Activated naive CD4-positive, alpha-beta T cell treated with Interleukin-2 at 50 U/mL for 16 hours (primary cell): Measurements from ENCODE around the gene LMNTD1.
"Not testable (repeated sequence)": the region's sequence is repeated elsewhere in the genome, so short reads cannot be mapped to it uniquely, and the experiment has no call there.

Experiments used
- DNase-seq: peaks from one replicate; pipeline ENCODE4 v3.0.0-alpha.2; 2020

LMNTD1 gene

DNA sequence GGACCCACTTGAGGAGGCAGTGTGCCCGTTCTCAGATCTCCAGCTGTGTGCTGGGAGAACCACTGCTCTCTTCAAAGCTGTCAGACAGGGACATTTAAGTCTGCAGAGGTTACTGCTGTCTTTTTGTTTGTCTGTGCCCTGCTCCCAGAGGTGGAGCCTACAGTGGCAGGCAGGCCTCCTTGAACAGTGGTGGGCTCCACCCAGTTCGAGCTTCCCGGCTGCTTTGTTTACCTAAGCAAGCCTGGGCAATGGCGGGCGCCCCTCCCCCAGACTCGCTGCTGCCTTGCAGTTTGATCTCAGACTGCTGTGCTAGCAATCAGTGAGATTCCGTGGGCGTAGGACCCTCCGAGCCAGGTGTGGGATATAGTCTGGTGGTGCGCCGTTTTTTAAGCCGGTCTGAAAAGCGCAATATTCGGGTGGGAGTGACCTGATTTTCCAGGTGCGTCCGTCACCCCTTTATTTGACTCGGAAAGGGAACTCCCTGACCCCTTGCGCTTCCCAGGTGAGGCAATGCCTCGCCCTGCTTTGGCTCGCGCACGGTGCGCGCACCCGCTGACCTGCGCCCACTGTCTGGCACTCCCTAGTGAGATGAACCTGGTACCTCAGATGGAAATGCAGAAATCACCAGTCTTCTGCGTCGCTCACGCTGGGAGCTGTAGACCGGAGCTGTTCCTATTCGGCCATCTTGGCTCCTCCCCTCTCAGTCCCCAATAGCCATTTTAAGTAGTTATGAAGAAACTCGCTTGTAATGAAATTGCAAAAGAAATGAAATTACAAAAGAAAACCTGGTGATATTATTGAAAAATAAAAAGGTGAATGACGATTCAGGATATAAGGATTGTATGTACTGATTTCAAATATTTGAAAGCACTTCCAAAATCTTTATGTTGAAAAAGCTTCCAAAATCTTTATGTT lies 63.9 kb downstream of the LMNTD1 start:
- DNase-seq: not testable (repeated sequence)

DNA sequence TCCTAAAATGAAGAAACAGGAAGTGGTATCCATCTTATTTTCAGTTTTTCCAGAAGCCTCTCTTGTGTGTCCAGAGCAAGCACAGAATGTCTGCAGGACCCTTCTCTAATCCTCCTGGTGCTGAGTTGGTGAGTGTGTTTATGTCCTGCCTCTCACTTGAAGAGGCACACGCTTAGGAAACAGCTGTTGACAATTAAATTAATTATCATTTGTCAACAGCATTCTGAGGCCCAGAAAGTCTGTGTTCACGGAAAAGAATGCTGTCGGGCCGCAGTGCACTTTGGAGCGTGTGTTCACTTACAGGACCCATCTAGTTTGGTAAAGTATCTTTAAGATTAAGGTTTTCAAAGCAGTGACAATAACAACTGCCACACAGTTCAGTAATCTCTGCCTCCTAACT lies 70.5 kb downstream of the LMNTD1 start:
- no peak for DNase-seq

DNA sequence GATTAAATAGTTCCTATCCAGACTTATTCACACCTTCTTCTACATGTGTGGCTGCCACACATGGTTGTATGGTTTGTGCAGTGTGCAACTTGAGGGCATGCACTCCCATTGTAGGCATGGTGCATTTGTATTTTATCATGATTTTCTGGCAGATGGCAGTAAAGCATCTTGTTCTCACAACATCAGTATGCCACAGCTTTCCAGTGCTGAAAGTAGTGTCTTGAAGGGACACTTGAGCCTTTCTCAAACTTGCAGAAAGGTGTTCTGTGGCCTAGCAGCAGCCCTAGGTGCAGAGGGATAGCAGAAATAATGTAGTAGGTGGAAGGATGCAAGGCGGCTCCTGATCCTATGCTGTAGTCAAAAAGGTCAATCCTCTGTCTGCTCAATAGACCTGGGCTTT lies 72.9 kb downstream of the LMNTD1 start:
- no peak for DNase-seq

DNA sequence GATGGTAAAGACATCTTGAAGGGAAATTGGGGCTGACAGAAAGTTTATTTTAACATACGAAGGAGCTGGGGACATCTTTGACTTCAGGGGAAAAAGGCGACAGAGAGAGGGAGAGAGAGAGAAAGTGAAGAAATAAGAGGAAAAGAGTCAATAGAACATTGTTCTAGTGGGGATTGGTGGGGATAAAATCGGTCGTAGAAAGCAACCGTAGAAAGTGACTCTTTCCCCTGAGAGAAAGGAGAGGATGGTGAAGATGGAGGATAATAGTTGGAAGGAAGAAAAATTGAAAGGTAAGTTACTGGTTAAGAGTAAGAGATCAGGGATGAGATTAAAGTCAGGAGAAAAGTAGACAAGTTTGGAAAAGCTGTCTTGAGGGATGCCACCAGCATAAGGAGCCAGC lies 75.9 kb downstream of the LMNTD1 start:
- no peak for DNase-seq

DNA sequence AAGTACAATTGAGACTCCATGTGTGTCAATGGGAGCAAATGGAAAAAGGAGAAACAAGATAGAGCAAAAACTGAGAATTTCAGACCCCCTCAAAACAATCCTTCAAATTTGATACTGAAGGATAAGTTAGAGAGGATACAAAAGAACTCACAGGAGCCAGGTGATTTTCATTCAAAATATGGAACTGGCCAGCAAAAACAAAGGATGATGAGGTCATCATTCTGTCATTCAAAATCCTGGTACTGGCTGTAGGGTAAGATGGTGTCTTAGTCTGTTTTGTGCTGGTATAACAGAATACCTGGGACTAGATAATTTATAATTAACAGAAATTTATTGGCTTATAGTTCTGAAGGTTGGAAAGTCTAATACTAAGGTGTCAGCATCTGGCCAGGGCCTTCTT lies 80.6 kb downstream of the LMNTD1 start:
- no peak for DNase-seq

DNA sequence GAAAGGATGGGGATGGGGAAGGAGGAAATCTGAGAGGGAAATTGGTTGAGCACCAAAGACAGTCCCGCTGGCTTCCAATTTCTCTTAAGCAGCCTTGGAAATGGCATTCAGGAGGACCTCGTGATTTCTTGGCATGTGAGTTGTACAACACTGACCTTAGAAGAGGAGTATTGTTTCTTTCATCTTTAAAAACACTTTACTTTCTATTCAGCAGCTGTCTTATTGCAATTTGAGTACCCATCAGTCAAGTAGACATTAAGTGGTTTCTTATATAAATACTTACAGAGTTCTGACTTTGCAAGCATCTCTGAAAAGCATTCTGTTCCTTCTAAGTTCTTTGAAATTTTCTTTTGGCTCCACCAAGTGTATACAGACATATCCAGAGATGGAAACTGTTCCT lies 83.2 kb downstream of the LMNTD1 start:
- no peak for DNase-seq

DNA sequence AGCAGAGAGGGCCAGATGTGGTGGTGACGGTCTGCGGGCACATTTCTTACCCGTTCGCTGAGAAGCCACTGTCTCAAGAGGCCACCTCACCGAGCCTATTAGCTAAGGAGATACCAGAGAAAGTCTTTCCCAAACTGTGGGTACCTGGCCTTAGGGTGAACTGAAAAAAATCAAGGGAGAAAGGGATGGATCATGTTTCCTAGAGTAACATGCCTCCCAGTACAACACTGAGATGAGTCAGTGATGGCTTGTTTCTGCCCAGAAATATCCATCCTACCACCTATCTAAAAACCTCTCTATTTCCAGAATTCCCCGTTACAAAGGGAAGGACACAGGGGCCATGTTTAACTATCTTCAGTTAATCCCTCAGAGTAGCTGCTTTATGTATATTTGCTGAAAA lies 83.7 kb downstream of the LMNTD1 start:
- no peak for DNase-seq

DNA sequence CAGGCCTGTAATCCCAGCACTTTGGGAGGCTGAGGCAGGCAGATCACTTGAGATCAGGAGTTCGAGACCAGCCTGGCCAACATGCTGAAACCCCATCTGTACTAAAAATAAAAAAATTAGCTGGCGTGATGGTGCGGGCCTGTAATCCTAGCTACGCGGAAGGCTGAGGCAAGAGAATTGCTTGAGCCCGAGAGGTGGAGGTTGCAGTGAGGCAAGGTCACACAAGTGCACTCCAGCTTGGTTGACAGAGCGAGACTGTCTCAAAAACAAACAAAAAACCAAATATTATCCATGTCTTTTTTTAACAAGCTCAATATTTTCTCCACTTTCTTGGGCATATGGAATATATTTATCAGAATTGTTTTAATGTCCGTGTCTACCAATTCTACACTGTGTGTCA lies 89.6 kb downstream of the LMNTD1 start:
- DNase-seq: no peak

DNA sequence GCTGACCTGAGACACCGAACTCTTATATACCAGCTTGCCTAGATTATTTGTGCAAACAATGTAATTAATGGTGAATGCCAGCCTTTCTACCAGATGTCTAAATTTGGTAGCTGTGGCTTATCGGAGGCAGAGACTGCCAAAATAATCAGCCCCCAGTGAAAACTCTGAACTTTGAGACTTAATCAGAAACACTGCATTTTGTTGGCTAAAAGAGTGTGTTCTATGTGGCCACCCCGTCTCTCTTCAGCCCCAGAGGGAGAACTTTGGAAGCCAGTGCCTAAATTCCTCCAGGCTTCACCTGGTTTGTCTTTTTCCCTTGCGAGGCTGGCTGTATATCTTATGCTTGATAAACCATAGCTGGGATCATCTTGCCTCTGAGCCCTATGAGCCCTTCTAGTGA lies 90.1 kb downstream of the LMNTD1 start:
- DNase-seq: no peak

DNA sequence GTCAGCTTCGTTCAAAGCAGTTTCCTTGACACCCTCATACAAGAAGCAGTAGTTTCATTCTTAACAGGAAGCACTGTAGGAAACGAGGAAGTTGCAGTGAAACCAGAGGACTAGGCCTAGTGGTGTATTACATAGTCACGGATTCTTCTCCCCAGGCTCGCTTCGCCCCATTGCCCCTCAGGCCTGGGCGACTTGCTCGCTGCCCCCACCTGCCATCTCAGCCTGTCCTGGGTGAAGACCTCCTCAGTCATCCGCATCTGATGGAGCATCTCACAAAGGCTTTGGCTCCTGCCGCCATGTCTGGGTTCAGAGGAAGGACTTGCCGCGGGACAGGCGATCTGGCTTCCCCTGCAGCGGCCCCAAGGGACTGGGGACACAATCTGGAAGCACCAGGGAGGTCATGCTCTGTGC lies 93.5 kb downstream of the LMNTD1 start:
- no peak for DNase-seq

DNA sequence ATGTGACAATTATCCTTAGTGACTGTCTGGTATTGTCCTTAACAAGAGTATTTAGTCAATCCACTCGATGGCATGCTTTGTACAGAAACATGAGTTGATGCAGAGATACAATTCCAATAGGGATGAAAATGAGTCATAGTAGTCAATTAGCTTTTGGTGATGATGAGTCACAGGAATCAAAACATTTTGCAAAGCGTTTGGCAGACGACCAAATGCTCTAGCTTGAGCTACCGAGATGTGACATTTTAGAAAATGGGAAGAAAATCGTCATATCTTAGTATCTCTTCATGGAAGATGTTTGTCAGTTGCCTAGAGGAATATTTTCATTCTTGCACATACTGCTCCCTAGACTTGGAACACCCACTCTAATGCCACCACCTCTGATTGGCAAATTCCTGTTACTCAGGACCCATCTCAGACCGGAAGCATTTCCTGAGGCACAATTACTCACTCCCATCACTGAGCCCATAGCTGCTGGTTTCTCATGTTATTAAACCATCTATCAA lies 95.0 kb downstream of the LMNTD1 start:
- no peak for DNase-seq

DNA sequence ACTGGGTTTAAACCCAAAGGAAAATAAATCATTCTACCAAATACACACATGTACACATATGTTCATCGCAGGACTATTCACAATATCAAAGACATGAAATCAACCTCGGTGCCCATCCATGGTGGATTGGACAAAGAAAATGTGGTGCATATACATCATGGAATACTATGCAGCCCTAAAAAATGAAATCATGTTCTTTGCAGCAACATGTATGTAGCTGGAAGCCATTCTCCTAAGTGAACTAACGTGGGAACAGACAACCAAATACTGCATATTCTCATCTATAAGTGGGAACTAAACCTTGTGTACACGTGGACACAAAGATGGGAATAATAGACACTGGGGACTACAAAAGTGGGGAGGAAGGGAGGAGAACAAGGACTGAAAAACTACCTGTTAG lies 96.6 kb downstream of the LMNTD1 start:
- DNase-seq: no peak

DNA sequence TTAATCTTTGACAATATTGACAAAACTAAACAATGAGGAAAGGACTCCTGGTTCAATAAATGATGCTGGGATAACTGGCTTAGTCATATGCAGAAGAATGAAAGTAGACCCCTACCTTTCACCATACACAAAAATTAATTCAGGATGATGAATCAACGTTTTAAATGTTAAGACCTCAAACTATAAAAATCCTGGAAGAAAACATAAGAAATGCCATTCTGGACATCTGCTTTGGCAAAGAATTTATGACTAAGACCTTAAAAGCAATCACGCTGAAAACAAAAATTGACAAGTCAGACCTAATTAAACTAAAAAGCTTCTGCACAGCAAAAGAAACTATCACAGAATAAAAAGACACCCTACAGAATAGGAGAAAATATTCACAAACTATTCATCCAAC lies 97.4 kb downstream of the LMNTD1 start:
- DNase-seq: no peak

DNA sequence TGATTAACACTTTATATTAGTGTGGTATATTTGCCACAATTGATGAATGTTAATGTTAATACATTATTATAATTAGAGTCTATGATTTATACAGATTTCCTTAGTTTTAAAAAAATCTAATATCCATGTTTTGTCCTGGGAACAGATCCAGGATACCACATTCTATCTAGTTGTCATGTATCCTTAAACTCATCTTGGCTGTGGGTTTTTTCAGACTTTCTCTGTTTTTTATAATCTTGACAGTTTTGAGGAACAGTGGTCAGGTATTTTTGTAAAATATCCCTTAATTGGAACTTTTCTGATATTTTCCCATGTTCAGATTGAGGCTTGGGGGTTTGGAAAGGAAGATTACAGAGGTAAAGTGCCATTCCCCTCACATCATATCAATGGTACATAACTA lies 104.1 kb downstream of the LMNTD1 start:
- no peak for DNase-seq

DNA sequence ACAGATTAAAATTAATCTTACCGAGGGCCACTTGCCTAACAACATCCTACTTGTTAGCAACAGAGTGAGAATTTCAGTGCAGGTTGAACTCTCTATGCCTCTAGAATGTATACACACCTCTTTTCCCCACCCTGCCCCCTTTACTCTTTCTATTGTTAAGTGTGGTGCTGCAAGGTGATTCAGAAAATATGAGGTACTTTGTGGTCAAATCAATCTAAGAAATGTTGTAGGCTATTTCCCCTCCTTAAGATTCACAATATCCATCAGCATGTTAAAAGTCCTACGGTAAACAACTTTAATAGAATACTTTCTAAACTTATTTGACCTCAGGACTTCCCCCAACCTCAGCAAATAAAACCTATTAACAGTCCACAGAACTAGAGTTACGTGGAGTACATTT lies 106.0 kb downstream of the LMNTD1 start:
- DNase-seq: no peak

DNA sequence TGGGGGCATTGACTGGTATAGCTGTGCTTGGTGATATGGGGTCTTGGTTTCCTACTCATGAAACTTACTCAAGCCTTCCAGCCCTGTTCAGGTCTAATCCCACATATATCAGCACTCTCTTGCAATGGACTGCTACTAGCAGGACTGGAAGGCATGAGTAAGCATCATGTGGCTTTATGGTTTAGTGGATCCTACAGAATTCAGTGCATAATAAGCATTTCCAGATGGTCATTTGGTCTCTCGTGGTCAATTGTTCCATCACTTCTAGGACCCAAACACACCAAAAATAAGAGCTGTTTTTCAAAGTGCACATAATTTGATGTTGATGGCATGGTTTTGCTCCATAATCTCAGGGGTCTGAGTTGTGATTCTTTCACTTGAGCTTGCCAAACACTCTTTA lies 114.4 kb downstream of the LMNTD1 start:
- DNase-seq: no peak

DNA sequence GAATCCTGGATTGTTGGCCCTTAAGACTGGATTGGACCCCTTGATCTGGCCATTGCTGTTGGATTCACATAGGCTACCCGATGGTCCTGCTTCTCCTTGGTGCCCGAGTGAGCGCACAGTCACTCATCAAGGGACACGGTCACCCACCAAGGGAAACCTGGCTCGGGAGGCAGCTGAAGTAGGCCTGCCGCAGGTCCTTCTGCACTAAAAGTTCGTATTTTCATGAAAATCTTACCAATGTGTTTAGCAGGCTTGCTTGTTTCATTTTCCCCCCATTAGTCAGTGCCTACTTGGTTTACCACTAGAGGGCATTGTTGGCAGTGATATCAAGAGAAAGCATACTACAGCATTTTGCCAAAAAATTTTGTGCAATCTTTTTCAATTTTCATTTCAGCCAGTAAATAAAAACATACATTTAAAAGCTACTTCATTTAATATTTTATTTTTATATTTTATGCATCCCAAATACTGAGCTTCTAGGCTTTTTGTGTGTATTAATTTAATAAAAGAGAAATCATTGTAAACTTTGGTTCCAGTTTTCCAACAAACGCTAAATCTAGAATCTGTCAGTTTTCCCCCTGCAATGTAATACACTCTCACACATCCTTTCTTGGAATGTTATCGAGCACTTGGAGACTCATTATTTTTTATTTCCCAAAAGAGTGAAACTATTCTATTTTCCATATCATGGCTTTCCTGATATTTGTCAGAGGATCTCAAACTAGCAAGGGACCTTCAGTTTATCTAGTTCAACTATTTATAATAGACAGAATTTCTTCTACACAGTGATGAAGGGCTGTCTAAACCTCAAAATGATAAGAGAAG lies 116.7 kb downstream of the LMNTD1 start:
- DNase-seq: no peak

DNA sequence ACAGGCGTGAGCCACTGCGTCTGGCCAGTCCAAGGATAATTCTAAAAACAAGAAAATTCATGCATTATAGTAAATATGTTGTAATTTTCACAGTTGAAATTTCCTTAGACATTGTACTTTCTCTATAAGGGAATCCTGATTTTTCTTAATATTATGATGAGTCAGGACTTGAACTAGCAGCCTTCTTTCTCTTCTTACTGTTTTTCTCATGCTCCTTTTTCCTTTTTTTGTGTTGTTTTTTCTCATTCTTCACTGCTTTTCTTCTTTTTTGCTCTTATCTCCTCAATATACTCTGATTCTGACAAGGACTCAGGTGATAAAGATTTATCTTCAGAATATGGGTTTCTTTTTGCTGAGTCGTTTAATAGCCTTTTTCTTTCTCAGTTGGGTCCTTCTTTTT lies 117.7 kb downstream of the LMNTD1 start:
- DNase-seq: no peak

DNA sequence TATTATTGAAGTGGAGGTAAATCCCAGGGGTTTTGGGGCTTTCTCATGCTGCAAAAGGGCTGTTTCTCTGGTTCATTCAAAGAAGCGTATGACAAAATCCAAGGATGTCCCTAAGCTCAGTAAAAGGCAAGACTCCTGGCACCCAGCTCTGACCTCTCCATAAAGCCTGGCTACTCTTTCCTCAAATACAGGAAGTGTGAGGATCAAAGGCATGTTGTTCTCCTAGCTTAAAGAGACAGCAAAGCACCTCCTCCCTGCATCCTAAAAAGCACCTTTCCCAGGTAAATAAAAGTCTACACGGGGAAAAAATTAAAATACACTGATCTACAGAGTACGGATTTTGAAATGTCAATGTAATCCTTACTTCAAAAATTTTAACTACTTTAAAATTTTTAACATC lies 118.6 kb downstream of the LMNTD1 start:
- DNase-seq: no peak

DNA sequence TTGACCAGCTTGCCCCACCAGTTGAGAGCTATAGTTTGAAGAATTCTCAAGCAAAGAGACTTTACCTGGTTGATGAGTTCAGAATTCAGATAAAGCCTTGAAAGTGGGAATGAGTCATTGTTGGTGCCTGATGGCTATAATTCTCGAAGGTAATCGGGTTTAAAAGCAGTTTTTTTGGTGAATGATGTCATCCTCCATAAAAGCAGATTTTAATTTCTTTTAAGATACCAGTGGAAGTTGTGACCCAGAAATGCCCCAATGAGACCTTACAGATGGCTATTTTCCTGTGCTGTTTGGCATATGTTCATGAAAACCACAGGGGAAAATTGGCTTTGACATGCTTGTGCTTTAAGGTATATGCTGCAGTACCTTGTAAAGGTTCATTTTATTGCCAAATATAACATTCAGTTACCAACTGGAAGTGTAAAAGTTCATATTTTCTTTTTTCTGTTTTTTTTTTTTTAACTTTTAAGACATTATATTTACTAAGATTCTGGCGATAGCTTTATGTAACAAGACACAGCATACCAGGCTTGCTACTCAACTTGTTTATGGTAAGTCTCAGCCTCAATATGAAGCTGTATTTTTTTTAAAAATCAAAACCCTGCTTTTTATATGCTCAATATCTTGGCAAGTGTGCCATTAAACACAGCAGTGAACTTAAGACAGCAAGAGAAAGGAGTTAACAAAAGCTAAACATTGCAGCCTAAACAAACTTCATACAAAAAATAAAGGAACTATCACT lies 119.3 kb downstream of the LMNTD1 start:
- DNase-seq: no peak

DNA sequence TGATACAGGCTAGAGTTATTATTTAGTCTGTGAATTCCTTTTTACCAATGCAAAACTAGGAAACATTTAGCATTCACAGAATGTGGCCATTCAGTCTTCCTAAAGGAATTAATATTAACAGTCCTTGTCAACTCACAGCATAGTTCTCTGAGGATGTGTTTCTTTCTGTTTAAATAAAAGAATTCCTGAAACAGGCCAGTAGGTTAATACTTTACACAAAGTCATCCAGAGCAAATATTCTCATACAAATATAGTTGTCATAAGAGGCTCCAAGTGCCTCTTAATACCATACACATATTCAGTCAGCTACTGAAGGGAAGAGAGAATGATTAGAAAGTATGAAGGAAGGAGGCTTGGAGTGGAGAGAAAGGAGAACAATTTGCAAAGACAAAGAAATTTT lies 120.1 kb downstream of the LMNTD1 start:
- DNase-seq: no peak

DNA sequence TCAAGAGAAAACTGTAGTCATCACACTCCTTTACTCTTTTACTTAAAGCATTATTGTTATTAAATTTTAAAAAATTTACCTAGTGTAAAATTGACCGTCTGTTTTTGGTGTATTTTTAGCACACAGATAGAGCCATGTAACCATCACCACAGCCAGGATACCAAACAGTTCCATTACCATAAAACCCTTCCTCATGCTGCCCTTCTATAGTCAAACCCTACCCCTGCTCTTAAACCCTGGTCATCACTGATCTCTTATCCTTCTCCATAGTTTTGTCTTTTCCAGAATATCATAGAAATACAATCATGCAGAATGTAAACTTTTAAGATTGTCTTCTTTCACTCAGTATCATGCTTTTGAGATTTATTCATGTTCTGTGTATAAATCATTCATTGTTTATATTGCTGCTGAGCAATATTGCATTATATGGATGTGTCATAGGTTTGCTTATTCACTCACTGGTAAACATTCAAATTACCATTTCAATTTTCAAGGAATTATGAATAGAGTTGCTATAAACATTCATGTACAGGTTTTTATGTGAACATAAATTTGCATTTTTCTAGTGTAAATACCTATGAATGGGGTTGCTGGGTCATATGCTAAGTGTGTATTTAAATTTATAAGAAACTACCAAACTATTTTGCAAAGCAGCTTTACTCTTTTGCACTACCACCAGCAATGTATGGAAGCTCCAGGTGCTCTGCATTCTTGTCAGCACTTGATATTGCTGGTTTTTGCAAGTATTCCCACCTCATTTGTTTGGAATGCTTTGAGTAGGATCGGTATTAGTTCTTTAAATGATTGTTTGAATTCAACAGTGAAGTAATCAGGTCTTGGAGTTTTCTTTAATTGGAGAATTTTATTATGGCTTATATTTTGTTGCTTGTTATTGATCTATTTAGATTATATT lies 125.5 kb downstream of the LMNTD1 start:
- DNase-seq: no peak
